ENCODE measurements around the gene GNE. TPM values are rescaled to one million over a fixed set of nuclear protein-coding genes. Genes with fewer than 3 reads are reported as not detected.

Gene GNE
- total RNA-seq, 1 donor from 2014 or later, result 7.2 TPM

DNA sequence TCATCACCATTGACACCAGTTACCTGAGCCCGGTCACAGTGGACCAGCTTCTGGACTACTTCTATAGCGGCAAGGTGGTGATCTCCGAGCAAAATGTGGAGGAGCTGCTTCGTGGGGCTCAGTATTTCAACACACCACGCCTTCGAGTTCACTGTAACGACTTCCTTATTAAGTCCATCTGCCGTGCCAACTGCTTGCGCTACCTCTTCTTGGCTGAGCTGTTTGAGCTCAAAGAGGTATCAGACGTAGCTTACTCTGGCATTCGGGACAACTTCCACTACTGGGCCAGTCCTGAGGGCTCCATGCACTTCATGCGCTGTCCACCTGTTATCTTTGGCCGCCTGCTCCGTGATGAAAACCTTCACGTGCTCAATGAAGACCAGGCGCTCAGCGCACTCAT is 88.5 kb downstream of the GNE start:
- H3K36me3 ChIP-seq, result no peaks in the 10 kb centered on the region
- peaks cover 0 to 13% of the 10 kb centered on the region in 2 donors for H3K4me1 ChIP-seq
- no peaks in the 10 kb centered on the region for H3K27me3 ChIP-seq
- no peak for DNase-seq (ENCODE audit: low spot score in 2 of 2)
- no peaks in the 10 kb centered on the region for H3K9me3 ChIP-seq
- TF ChIP-seq, protein P1, sequence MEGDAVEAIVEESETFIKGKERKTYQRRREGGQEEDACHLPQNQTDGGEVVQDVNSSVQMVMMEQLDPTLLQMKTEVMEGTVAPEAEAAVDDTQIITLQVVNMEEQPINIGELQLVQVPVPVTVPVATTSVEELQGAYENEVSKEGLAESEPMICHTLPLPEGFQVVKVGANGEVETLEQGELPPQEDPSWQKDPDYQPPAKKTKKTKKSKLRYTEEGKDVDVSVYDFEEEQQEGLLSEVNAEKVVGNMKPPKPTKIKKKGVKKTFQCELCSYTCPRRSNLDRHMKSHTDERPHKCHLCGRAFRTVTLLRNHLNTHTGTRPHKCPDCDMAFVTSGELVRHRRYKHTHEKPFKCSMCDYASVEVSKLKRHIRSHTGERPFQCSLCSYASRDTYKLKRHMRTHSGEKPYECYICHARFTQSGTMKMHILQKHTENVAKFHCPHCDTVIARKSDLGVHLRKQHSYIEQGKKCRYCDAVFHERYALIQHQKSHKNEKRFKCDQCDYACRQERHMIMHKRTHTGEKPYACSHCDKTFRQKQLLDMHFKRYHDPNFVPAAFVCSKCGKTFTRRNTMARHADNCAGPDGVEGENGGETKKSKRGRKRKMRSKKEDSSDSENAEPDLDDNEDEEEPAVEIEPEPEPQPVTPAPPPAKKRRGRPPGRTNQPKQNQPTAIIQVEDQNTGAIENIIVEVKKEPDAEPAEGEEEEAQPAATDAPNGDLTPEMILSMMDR (IDR thresholded peaks at IDR 0.05), result no peak
- no peak overlapping the region for H3K27ac ChIP-seq
- intact Hi-C loops (cut with DNase I), result loop anchor here (5.0 to 10.0 kb wide), 2 partner anchors 212 to 265 kb away; partner anchors contain the start of genes HRCT1, OR2S2 and SPAAR
- H3K4me3 ChIP-seq, result no peak overlapping the region

DNA sequence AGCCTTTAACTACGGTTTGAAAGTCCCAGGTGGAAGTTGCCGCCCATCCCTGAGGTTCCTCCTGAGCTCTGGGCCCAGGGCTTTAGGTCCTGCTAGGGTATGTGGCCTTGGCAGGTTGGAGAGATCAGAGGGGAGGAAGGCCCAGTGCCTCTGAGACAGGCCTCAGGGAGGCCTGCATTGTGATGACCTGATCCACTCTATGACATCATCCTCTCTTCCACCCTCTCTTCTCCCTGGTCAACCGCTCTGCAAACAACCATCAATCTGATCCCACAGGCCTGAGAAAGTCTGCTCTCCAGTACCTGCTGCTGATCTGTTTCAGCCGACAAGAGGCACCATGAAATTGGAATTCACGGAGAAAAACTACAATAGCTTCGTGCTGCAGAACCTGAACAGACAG is 89.1 kb downstream of the GNE start, which contains the start of gene CCIN:
Gene CCIN, plus strand, starts transcription at position 223 of the 400 bp plus-strand sequence. Its CDS starts 115 bp downstream, at position 338.
- intact Hi-C loops (cut with DNase I), result loop anchor here (5.0 to 10.0 kb wide), 2 partner anchors 212 to 264 kb away; partner anchors contain the start of genes HRCT1, OR2S2 and SPAAR
- TF ChIP-seq, protein P1 (IDR thresholded peaks at IDR 0.05), result no peak
- Histone ChIP-seq H3K36me3 (no peaks in the 10 kb centered on the region), H3K9me3 (no peaks in the 10 kb centered on the region), H3K4me1 (peaks cover 0 to 18% of the 10 kb centered on the region in 2 donors), H3K27me3 (no peaks in the 10 kb centered on the region), H3K27ac (no peak within 1 kb of the TSS), H3K4me3 (no peak within 1 kb of the TSS)
- DNase-seq (ENCODE audit: low spot score in 2 of 2), result no peak

DNA sequence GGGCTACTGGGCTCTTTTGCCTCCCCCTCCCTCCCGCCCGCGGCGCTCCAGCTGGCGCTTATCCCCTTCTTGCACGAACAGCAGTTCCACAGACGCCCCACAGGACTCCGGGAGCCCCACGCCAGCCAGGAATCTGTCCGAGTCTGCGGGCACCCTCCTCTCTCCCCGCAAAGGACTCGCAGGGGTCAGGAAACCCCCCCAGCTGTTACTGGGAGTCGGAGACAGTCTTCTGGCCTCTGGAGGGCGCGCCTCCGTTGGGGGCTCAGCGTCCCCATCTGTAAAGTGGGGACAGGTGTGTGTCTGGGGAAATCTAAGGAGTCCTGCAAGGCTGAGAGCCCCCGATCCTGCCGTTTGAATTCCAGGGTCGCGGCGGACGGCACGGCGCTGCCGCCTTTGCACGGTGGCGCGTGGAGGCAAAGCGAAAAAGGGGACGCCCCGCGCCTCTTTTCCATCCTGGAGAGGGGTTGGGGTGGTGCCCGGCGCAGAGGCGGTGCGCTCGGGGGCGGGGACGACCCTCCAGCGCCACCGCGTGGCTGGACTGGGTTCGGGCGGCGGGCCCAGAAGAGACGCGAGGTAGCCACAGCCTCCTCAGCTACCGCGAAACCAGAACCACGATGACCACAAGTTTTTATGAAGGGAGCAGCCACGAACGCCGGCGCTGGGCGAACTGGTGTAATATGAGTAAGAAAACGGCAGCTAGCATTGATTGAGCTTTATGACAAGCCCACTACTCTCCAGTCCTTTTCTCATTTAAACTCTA is 91.9 kb downstream of the GNE start:
- peak overlapping the region; percentile 75 to 80 for H3K27ac ChIP-seq
- peak; percentile 49 to 91 for DNase-seq (ENCODE audit: low spot score in 2 of 2)
- H3K4me1 ChIP-seq, result peaks cover 4 to 30% of the 10 kb centered on the region in 2 donors
- intact Hi-C loops (cut with DNase I), result loop anchor here (1.0 to 10.0 kb wide), 6 partner anchors 24 to 262 kb away; partner anchors contain the start of genes CLTA, GLIPR2, HRCT1 and OR2S2
- no peaks in the 10 kb centered on the region for H3K9me3 ChIP-seq
- H3K36me3 ChIP-seq, result no peaks in the 10 kb centered on the region
- peak overlapping the region; percentile 65 to 67 for H3K4me3 ChIP-seq
- TF ChIP-seq, protein P1 (IDR thresholded peaks at IDR 0.05), result peak; percentile 90 to 95 (median 94)
- no peaks in the 10 kb centered on the region for H3K27me3 ChIP-seq

- TF ChIP-seq, protein P1 (IDR thresholded peaks at IDR 0.05), result no peak
- intact Hi-C loops (cut with DNase I), result loop anchor here (1.0 to 10.0 kb wide), 7 partner anchors 17 to 261 kb away; partner anchors contain the start of genes CLTA, GLIPR2, HRCT1 and OR2S2
- peak overlapping the region; percentile 65 to 67 for H3K4me3 ChIP-seq
- H3K36me3 ChIP-seq, result no peaks in the 10 kb centered on the region
- H3K27me3 ChIP-seq, result no peaks in the 10 kb centered on the region
- DNase-seq (ENCODE audit: low spot score in 2 of 2), result no peak
- H3K9me3 ChIP-seq, result no peaks in the 10 kb centered on the region
- H3K27ac ChIP-seq, result peak overlapping the region; percentile 75 to 80
- H3K4me1 ChIP-seq, result peaks cover 4 to 30% of the 10 kb centered on the region in 2 donors
Observed at GRCh38 chr9:36165826-36166167, 92.5 kb downstream of the GNE start.

- TF ChIP-seq, protein P1 (IDR thresholded peaks at IDR 0.05), result no peak
- DNase-seq (ENCODE audit: low spot score in 2 of 2), result no peak
- Histone ChIP-seq H3K27me3 (no peaks in the 10 kb centered on the region), H3K36me3 (no peaks in the 10 kb centered on the region), H3K4me1 (peaks cover 4 to 30% of the 10 kb centered on the region in 2 donors), H3K9me3 (no peaks in the 10 kb centered on the region), H3K27ac (peak overlapping the region; percentile 75 to 80), H3K4me3 (no peak overlapping the region)
- intact Hi-C loops (cut with DNase I), result loop anchor here (1.0 to 10.0 kb wide), 3 partner anchors 17 to 260 kb away; partner anchors contain the start of genes HRCT1, OR2S2 and SPAAR
Observed at GRCh38 chr9:36164989-36165388, 93.3 kb downstream of the GNE start.

Other genes starting within 250 kb of the GNE start
- 5.7 TPM for gene RECK, start 221.5 kb downstream of the GNE start, total RNA-seq
- gene GLIPR2, start 121.7 kb downstream of the GNE start, total RNA-seq, result 54.4 TPM
- not detected for gene CCIN, start 89.1 kb downstream of the GNE start, total RNA-seq
- gene CLTA, start 67.5 kb downstream of the GNE start, total RNA-seq, result 222 TPM
- gene RNF38, start 141.8 kb upstream of the GNE start, total RNA-seq, result 16.1 TPM

Data from ascending aorta (tissue), 2 donors.